T-helper 2 cell treated with Interferon-gamma antibody and Interleukin-4, amounts not matched to agents 100 ng/mL and 5 ng/mL, for 36 hours (primary cell): ENCODE results near the gene BLVRB. TPM values are rescaled to one million over a fixed set of nuclear protein-coding genes. Genes with fewer than 3 reads are reported as not detected.
"Not testable (repeated sequence)": the region's sequence is repeated elsewhere in the genome, so short reads cannot be mapped to it uniquely, and the experiment has no call there.

Experiments used
- intact Hi-C: fragments of 100-400 bp; cut with micrococcal nuclease; formaldehyde crosslinking; loops from one replicate; pipeline ENCODE4 v1.15.1; 2023
- total RNA-seq: library from RNA; stranded (reverse); gene quantifications from 2 replicates; pipeline ENCODE4 v1.2.3, GENCODE V29; 2022

Gene BLVRB
- 8.6 and 13.1 TPM in 2 replicates for total RNA-seq

- intact Hi-C loops = loop anchor here (1.0 to 5.0 kb wide), 7 partner anchors 21 to 147 kb away; partner anchors contain the start of genes C19orf47, PLD3, SERTAD1 and SERTAD3
Measured at GRCh38 chr19:40465557-40466218, at the start of gene BLVRB. BLVRB (minus strand) TSS chr19:40465745; CDS start chr19:40465688, 57 bp downstream.

GRCh38 chr19:40513741-40514315, 48.3 kb upstream of the BLVRB start:
- intact Hi-C loops = no loop called here

- intact Hi-C loops = no loop called here
Measured at GRCh38 chr19:40513345-40513678, 47.8 kb upstream of the BLVRB start.

GRCh38 chr19:40512473-40513344, 47.2 kb upstream of the BLVRB start:
- intact Hi-C loops = no loop called here

GRCh38 chr19:40512110-40512472, 46.5 kb upstream of the BLVRB start:
- intact Hi-C loops = no loop called here

- intact Hi-C loops = no loop called here
Measured at GRCh38 chr19:40511487-40511886, 45.9 kb upstream of the BLVRB start.

- intact Hi-C loops = no loop called here
Measured at GRCh38 chr19:40510526-40511115, 45.1 kb upstream of the BLVRB start.

- intact Hi-C loops = no loop called here
Measured at GRCh38 chr19:40508739-40509260, 43.3 kb upstream of the BLVRB start.

GRCh38 chr19:40507892-40508291, 42.3 kb upstream of the BLVRB start:
- intact Hi-C loops = no loop called here

GRCh38 chr19:40506099-40506498, 40.6 kb upstream of the BLVRB start:
- intact Hi-C loops = no loop called here

GRCh38 chr19:40503320-40503695, 37.8 kb upstream of the BLVRB start:
- intact Hi-C loops = no loop called here

GRCh38 chr19:40502647-40503319, 37.2 kb upstream of the BLVRB start:
- intact Hi-C loops = no loop called here

GRCh38 chr19:40502081-40502480, 36.5 kb upstream of the BLVRB start:
- intact Hi-C loops = no loop called here

GRCh38 chr19:40501599-40501998, 36.1 kb upstream of the BLVRB start:
- intact Hi-C loops = no loop called here

GRCh38 chr19:40500678-40501530, 35.4 kb upstream of the BLVRB start:
- intact Hi-C loops = not testable (repeated sequence)

- intact Hi-C loops = no loop called here
Measured at GRCh38 chr19:40499320-40499719, 33.8 kb upstream of the BLVRB start.

GRCh38 chr19:40497214-40497613, 31.7 kb upstream of the BLVRB start:
- intact Hi-C loops = no loop called here

- intact Hi-C loops = no loop called here
Measured at GRCh38 chr19:40494191-40494838, 28.8 kb upstream of the BLVRB start.

- intact Hi-C loops = no loop called here
Measured at GRCh38 chr19:40493778-40494177, 28.2 kb upstream of the BLVRB start.

- intact Hi-C loops = no loop called here
Measured at GRCh38 chr19:40492274-40492673, 26.7 kb upstream of the BLVRB start.
